WTC11 (cell line): ENCODE results near the gene VWF.
"Not testable (repeated sequence)": the region's sequence is repeated elsewhere in the genome, so short reads cannot be mapped to it uniquely, and the experiment has no call there.

Source experiments
- CTCF ChIP-seq: fragments of 200-600 bp; IDR thresholded peaks from 2 replicates; pipeline ENCODE4 v1.8.0; 2022; ENCODE audit warnings: antibody characterized with exemption
- FOXJ3 ChIP-seq: sonication (generic); formaldehyde crosslinking; IDR thresholded peaks from 2 replicates; pipeline ENCODE4 v1.9.0; 2021; ENCODE audit warnings: missing genetic modification reagents, mild to moderate bottlenecking, borderline replicate concordance

GRCh38 chr12:6025703-6026298 lies 98.7 kb downstream of the VWF start:
- not testable (repeated sequence) for TF ChIP-seq FOXJ3 (CRISPR knock-in tag); CTCF
